ENCODE data around the gene CEP43.

- no peak for TF ChIP-seq CTCF (IDR thresholded peaks at IDR 0.05; ENCODE audit: borderline replicate concordance, extremely low read depth, low read length, poor library complexity, severe bottlenecking)
- TF ChIP-seq EZH2 (IDR thresholded peaks at IDR 0.05; ENCODE audit: borderline replicate concordance, low read depth, low read length, severe bottlenecking), result no peak
Observed at GRCh38 chr6:166980738-166981137, 18.5 kb upstream of the CEP43 start.

Data from DND-41 (cell line).